Head of caudate nucleus (tissue), 42 donors: Measurements from ENCODE around the gene TGFB1I1.
"Not testable (repeated sequence)": the region's sequence is repeated elsewhere in the genome, so short reads cannot be mapped to it uniquely, and the experiment has no call there.

Experiments
- DNase-seq, 42 donors: peaks; one replicate each; pipeline versions ENCODE4 v3.0.0 to v3.0.0-alpha.2; 2020 to 2021; ENCODE audit warnings: mixed read lengths in 7 of 42
- intact Hi-C: fragments of 100-400 bp; cut with DNase I; formaldehyde crosslinking; loops from one replicate; pipeline ENCODE4 v1.15.0; 2022

The TGFB1I1 gene

GRCh38 chr16:31501226-31501965 lies 29.4 kb downstream of the TGFB1I1 start:
- intact Hi-C loops, result no loop called here
- no peak for DNase-seq

DNA sequence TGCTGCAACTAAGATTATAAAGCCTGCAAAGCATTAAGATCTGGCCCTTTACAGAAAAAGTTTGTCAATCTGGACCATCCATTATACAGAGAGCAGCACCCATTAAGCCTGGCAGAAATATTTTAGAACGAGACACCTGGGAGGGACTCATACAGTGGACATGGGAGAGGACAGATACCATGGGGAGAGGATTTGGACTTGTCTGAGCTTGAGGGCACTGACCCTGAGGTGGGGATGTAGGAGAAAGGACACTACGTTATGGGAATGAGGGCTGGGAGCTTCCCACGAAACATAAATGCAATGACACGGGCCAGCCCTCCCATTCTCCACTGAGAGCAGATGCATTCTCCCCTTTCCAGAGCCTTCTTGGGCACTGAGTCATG lies 30.0 kb downstream of the TGFB1I1 start:
- intact Hi-C loops, result no loop called here
- no peak for DNase-seq

DNA sequence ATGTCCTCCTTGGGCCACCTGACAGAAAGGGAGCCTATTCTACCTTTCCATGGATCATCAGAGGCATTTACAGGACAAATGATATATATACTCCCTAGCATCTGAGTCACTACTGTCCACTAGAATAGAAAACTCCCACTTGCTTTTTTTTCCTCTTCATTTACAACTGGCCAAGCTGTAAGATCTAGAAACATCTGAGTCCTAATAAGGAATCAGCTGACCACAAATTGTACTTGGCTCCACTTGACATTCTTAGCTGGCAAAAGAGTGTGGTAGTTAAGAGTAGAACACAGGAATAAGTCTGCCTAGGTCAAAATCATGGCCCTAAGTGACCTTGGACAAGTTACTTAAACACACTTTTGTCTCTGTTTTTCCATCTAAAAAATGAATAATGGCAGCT lies 31.0 kb downstream of the TGFB1I1 start:
- DNase-seq, result no peak
- intact Hi-C loops, result no loop called here

DNA sequence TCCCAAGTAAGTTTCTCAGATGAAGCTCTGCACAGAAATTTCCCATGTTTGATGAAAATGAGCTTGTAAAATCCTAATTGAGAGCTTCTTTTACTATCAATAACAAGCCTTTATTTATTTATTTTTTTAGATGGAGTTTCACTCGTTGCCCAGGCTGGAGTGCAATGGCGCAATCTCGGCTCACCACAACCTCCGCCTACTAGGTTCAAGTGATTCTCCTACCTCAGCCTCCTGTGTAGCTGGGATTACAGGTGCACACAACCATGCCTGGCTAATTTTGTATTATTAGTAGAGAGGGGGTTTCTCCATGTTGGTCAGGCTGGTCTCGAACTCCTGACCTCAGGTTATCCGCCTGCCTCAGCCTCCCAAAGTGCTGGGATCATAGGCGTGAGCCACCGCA lies 31.6 kb downstream of the TGFB1I1 start:
- DNase-seq, intact Hi-C loops: not testable (repeated sequence)

- intact Hi-C loops, result no loop called here
Measured at GRCh38 chr16:31504159-31504558, 32.2 kb downstream of the TGFB1I1 start.

GRCh38 chr16:31505483-31505882 lies 33.5 kb downstream of the TGFB1I1 start:
- no peak for DNase-seq
- intact Hi-C loops, result loop anchor here (5.0 kb wide), 1 partner anchor 48 kb away; the partner anchor contains the start of gene ARMC5

More at GRCh38 chr16:31504159-31504558, 32.2 kb downstream of the TGFB1I1 start:
- no peak for DNase-seq

DNA sequence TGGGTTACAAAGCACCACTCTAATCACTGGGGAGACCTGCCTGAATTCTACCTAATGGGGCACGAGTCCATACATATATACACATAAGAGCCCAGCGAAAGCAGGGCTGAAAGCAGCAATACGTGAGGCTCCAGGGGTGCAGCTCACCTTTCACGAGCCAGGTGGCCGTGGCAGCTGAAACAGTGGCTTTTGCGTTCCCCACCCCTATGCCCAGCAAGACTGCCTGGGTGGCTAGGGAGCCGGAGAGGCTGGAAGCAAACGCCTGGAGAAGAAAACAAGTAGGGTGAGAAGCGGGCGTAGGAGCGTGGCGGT lies 35.6 kb downstream of the TGFB1I1 start:
- peak in 1 of 42 donors; percentile 55 for DNase-seq
- intact Hi-C loops, result loop anchor here (5.0 kb wide), 1 partner anchor 50 kb away; the partner anchor contains the start of gene ARMC5

- peak; percentile 81 to 97 (median 94) for DNase-seq
- intact Hi-C loops, result loop anchor here (5.0 kb wide), 1 partner anchor 51 kb away; the partner anchor contains the start of gene ARMC5
Measured at GRCh38 chr16:31507929-31508705, 36.2 kb downstream of the TGFB1I1 start, which contains the start of gene RUSF1. TSS of gene RUSF1 (minus strand) at chr16:31508391. CDS start at chr16:31508373, 18 bp downstream.

DNA sequence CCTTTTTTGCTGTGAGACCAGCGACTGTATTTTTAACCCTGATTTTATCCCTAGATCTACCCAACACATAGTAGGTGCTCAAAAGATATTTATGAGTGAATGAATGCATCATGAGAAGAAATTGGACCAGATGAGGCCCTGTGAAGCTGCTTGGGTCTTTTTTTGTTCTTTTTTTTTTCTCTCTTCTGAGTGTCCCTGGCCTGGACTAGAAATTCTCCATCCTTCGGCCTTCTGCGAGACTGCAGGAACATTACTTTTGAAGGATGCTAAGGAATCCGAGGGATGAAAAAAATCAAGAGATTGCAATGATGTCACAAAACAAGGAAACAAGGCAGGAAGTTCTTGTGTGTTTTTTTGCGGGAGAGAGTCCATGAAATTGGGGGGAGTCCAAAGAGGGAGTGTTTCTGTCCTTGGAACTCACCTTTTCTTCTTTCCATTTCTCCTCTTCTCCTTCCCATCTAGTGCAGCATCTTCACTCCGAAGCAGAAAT lies 36.8 kb downstream of the TGFB1I1 start:
- intact Hi-C loops, result loop anchor here (5.0 kb wide), 1 partner anchor 51 kb away; the partner anchor contains the start of gene ARMC5
- no peak for DNase-seq

GRCh38 chr16:31513126-31513525 lies 41.2 kb downstream of the TGFB1I1 start:
- DNase-seq, result no peak
- intact Hi-C loops, result no loop called here

GRCh38 chr16:31513884-31514283 lies 41.9 kb downstream of the TGFB1I1 start:
- intact Hi-C loops, result no loop called here
- no peak for DNase-seq

DNA sequence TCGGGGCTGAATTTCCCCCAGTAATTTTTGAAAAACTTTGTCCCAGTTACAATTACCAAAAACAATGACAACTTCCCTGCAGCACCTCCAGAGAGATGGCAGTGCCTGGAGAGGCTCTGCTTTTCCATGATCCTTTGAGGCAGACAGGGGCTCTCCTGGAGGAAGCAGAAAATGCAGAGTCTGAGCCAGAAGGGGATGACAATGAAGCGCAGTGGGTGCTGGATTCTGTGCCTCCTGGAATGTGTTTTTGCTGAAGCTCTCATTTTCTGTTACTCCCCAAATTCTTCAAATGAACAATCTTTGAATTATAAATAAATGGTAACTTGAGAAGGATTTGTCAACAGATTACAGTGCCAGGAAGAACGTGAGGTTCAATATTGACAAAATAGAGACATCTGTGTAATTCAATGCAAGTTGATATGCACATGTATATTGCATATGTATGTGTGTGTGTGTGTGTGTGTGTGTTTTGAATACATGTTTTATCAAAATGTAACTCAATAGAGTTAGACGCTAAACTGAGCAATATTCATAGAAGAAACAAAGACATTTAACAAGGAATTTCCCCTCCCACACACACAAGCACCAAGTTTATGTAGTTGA lies 45.9 kb downstream of the TGFB1I1 start:
- DNase-seq, result no peak
- intact Hi-C loops, result no loop called here

- no peak for DNase-seq
Measured at GRCh38 chr16:31519759-31520431, 47.9 kb downstream of the TGFB1I1 start.

GRCh38 chr16:31521368-31521767 lies 49.4 kb downstream of the TGFB1I1 start:
- intact Hi-C loops, result no loop called here
- DNase-seq, result no peak

More at GRCh38 chr16:31519759-31520431, 47.9 kb downstream of the TGFB1I1 start:
- intact Hi-C loops, result no loop called here

DNA sequence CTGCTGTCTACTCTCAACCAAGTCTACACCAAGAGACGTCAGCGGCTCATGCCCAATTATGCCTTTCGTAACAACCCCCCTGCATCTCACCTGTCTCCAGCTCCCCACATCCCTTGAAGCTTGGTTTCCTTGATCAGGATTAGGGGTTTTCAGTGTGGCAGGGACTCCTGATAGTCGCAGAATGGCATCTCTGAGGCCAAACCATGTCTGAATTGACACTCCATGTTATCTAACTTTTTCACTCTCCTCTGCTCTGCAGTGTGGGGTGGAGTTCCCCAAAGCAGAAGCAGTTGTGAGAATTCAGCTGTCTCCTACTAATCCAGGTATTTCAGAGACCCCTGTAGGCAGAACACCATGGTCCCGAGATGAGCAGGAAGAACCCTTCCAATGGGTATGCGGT lies 50.1 kb downstream of the TGFB1I1 start:
- intact Hi-C loops, result no loop called here
- DNase-seq, result no peak

DNA sequence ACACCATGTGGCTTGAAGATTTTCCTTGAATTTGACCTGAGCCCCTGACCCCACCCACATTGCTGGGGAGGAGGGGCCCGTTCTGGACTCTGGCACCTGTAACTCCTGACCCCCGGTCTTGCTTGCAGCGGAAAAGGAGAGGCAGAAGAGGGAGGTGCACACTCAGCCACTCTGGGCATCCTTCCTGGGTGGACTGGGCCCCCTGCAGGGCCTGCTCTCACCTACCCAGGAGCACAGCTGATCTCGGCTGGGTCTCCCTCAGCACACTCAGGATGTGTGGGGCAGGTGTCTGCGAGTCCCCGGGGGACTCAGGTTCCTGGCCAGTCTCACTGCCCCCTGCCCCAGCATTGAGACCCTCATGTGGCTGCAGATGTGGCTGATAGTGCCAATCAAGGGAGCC lies 51.8 kb downstream of the TGFB1I1 start:
- intact Hi-C loops, DNase-seq: not testable (repeated sequence)

GRCh38 chr16:31525113-31525512 lies 53.2 kb downstream of the TGFB1I1 start:
- intact Hi-C loops, result no loop called here
- no peak for DNase-seq
